H1 (cell line): ENCODE measurements around the gene RAB30. TPM values are rescaled to one million over a fixed set of nuclear protein-coding genes. Genes with fewer than 3 reads are reported as not detected.
A peak's percentile ranks its signal among the peaks of the same experiment; 100 is the strongest.

ENCODE experiments used
- CTCF ChIA-PET: fragments of 300-600 bp; sonication (Branson Sonifier 250); formaldehyde crosslinking; loops from one replicate; lab custom pipeline; 2021; ENCODE audit not compliant: partially characterized antibody; lab: Charles Lee
- POLR2A ChIA-PET: fragments of 300-600 bp; sonication (Branson Sonifier 250); formaldehyde crosslinking; loops from one replicate; lab custom pipeline; 2021; ENCODE audit warnings: inconsistent platforms; ENCODE audit not compliant: partially characterized antibody; lab: Charles Lee
- DNase-seq, 2 experiments: peaks; one replicate each; pipeline versions ENCODE4 v3.0.0 to v3.0.0-alpha.2; 2010 to 2022; ENCODE audit warnings: low spot score in 2 of 2, low read depth in 1 of 2, mixed read lengths in 1 of 2
- FAIRE-seq: peaks from 2 replicates; lab custom pipeline; 2011; peaks lifted over from hg19 to GRCh38; lab: Jason Lieb, UNC
- H2AFZ ChIP-seq: 2 replicates; pipeline ENCODE4 v1.8.1; 2012; ENCODE audit warnings: low read length, inconsistent platforms
- H2AK5ac ChIP-seq: 2 replicates; pipeline ENCODE4 v1.6.1; 2013; ENCODE audit warnings: low read depth, low read length
- H2BK120ac ChIP-seq: replicated peaks from 2 replicates; pipeline ENCODE3; 2013; ENCODE audit warnings: low read depth, low read length, inconsistent platforms
- H2BK12ac ChIP-seq: 2 replicates; pipeline ENCODE4 v1.6.1; 2013; ENCODE audit warnings: low read depth, low read length
- H2BK15ac ChIP-seq: 2 replicates; pipeline ENCODE4 v1.6.1; 2013; ENCODE audit warnings: low read length
- H2BK20ac ChIP-seq: 2 replicates; pipeline ENCODE4 v1.6.1; 2013; ENCODE audit warnings: low read length
- H2BK5ac ChIP-seq: 2 replicates; pipeline ENCODE4 v1.6.1; 2013; ENCODE audit warnings: low read depth, low read length
- H3K14ac ChIP-seq: 2 replicates; pipeline ENCODE4 v1.6.1; 2013; ENCODE audit warnings: inconsistent platforms; ENCODE audit not compliant: insufficient read length
- H3K18ac ChIP-seq: 2 replicates; pipeline ENCODE4 v1.6.1; 2013; ENCODE audit warnings: low read length; ENCODE audit errors: extremely low read depth
- H3K23ac ChIP-seq: 2 replicates; pipeline ENCODE4 v1.6.1; 2013; ENCODE audit warnings: inconsistent platforms; ENCODE audit not compliant: insufficient read length
- H3K23me2 ChIP-seq: 2 replicates; pipeline ENCODE4 v1.6.1; 2013; ENCODE audit warnings: low read depth, low read length
- H3K27ac ChIP-seq: 2 replicates; pipeline ENCODE4 v1.6.1; 2011; ENCODE audit warnings: low read depth, low read length, inconsistent platforms
- H3K27me3 ChIP-seq, 4 experiments: replicated peaks in 1 of 4; 1 replicate in 1 of 4; 2 replicates in 3 of 4; pipeline versions ENCODE4 v1.6.1 to v1.8.1; 2011 to 2013; ENCODE audit warnings: low read length in 3 of 4, mild to moderate bottlenecking in 3 of 4, inconsistent platforms in 2 of 4, mixed read lengths in 2 of 4, moderate library complexity in 1 of 4; ENCODE audit not compliant: control insufficient read depth in 3 of 4, insufficient read depth in 3 of 4; ENCODE audit errors: extremely low read depth in 1 of 4
- H3K36me3 ChIP-seq, 4 experiments: 2 replicates each; pipeline versions ENCODE4 v1.6.1 to v1.8.1; 2011 to 2013; ENCODE audit warnings: mild to moderate bottlenecking in 4 of 4, low read length in 3 of 4, moderate library complexity in 2 of 4, control low read depth in 1 of 4, inconsistent platforms in 1 of 4; ENCODE audit not compliant: insufficient read depth in 4 of 4, control insufficient read depth in 2 of 4
- H3K4ac ChIP-seq: replicated peaks from 2 replicates; pipeline ENCODE3; 2013; ENCODE audit warnings: low read length, low read depth, mixed read lengths, inconsistent platforms; ENCODE audit not compliant: insufficient read length
- H3K4me1 ChIP-seq, 4 experiments: replicated peaks in 1 of 4; 1 replicate in 1 of 4; 2 replicates in 3 of 4; pipeline versions ENCODE4 v1.6.1 to v1.8.1; 2011 to 2013; ENCODE audit warnings: low read length in 3 of 4, inconsistent platforms in 2 of 4, mixed read lengths in 1 of 4; ENCODE audit not compliant: insufficient read depth in 4 of 4, control insufficient read depth in 3 of 4
- H3K4me2 ChIP-seq, 2 experiments: 2 replicates each; pipeline versions ENCODE4 v1.6.1 to v1.8.1; 2011 to 2013; ENCODE audit warnings: low read depth in 2 of 2, low read length in 2 of 2, control low read depth in 1 of 2, inconsistent platforms in 1 of 2, mild to moderate bottlenecking in 1 of 2; ENCODE audit not compliant: insufficient read depth in 1 of 2
- H3K4me3 ChIP-seq, 4 experiments: fragments of 200-600, 300-600 bp in 1 of 4; sonication (generic), shearing (Covaris generic), sonication (Bioruptor Twin) in 1 of 4; 2 replicates each; pipeline versions ENCODE4 v1.5.1 to v1.8.1; 2011 to 2016; ENCODE audit warnings: low read length in 4 of 4, low read depth in 3 of 4, control low read depth in 2 of 4, inconsistent platforms in 2 of 4, mild to moderate bottlenecking in 2 of 4, mixed read lengths in 1 of 4, moderate library complexity in 1 of 4; ENCODE audit not compliant: insufficient read depth in 2 of 4; ENCODE audit errors: extremely low read depth in 1 of 4
- H3K56ac ChIP-seq: replicated peaks from 2 replicates; pipeline ENCODE3; 2013; ENCODE audit warnings: low read depth, mild to moderate bottlenecking, mixed read lengths, low read length, inconsistent platforms; ENCODE audit not compliant: insufficient read length
- H3K79me1 ChIP-seq: 2 replicates; pipeline ENCODE4 v1.6.1; 2013; ENCODE audit warnings: low read depth, low read length, control low read depth
- H3K79me2 ChIP-seq, 2 experiments: 2 replicates each; pipeline versions ENCODE4 v1.6.1 to v1.8.1; 2012 to 2013; ENCODE audit warnings: low read length in 2 of 2, mild to moderate bottlenecking in 2 of 2, inconsistent platforms in 1 of 2; ENCODE audit not compliant: insufficient read depth in 2 of 2, control insufficient read depth in 1 of 2
- H3K9ac ChIP-seq, 4 experiments: replicated peaks in 1 of 4; 1 replicate in 1 of 4; 2 replicates in 3 of 4; pipeline versions ENCODE4 v1.6.1 to v1.8.1; 2011 to 2013; ENCODE audit warnings: low read depth in 3 of 4, low read length in 3 of 4, control low read depth in 2 of 4, mild to moderate bottlenecking in 2 of 4, moderate library complexity in 2 of 4, inconsistent platforms in 1 of 4; ENCODE audit errors: extremely low read depth in 1 of 4
- H3K9me3 ChIP-seq, 2 experiments: 2 replicates each; pipeline versions ENCODE4 v1.6.1 to v1.8.1; 2012 to 2013; ENCODE audit warnings: mild to moderate bottlenecking in 2 of 2, moderate library complexity in 2 of 2, control low read depth in 1 of 2, inconsistent platforms in 1 of 2, low read depth in 1 of 2, low read length in 1 of 2, mixed read lengths in 1 of 2; ENCODE audit not compliant: insufficient read depth in 2 of 2
- H4K20me1 ChIP-seq, 2 experiments: replicated peaks in 1 of 2; 2 replicates each; pipeline versions ENCODE3 to v1.8.1; 2011 to 2013; ENCODE audit warnings: inconsistent platforms in 2 of 2, low read length in 2 of 2, mild to moderate bottlenecking in 1 of 2; ENCODE audit not compliant: insufficient read depth in 2 of 2, control insufficient read depth in 1 of 2
- H4K5ac ChIP-seq: 2 replicates; pipeline ENCODE4 v1.6.1; 2013; ENCODE audit warnings: low read length, low read depth, mixed read lengths, inconsistent platforms; ENCODE audit not compliant: insufficient read length
- H4K8ac ChIP-seq: 2 replicates; pipeline ENCODE4 v1.8.0; 2013; ENCODE audit warnings: mild to moderate bottlenecking, moderate library complexity, low read length, inconsistent platforms; ENCODE audit not compliant: insufficient read depth; ENCODE audit errors: extremely low read depth
- H4K91ac ChIP-seq: replicated peaks from 2 replicates; pipeline ENCODE3; 2013; ENCODE audit warnings: low read length, mixed read lengths, inconsistent platforms; ENCODE audit not compliant: insufficient read length
- BCL11A ChIP-seq, 2 experiments: IDR thresholded peaks; one replicate each; pipeline ENCODE4 v1.6.1; 2011; ENCODE audit warnings: low read depth in 2 of 2, low read length in 2 of 2, mild to moderate bottlenecking in 2 of 2
- RFX5 ChIP-seq: IDR thresholded peaks from 2 replicates; pipeline ENCODE4 v1.6.1; 2011; ENCODE audit warnings: low read depth, low read length, improper control_type of control experiment, borderline replicate concordance
- RXRA ChIP-seq: IDR thresholded peaks from 2 replicates; pipeline ENCODE4 v1.6.1; 2011; ENCODE audit warnings: low read depth, mild to moderate bottlenecking, low read length, moderate library complexity; ENCODE audit not compliant: insufficient read depth
- SAP30 ChIP-seq: fragments of 300-600 bp; sonication (generic); IDR thresholded peaks from 2 replicates; pipeline ENCODE4 v1.7.1; 2012; ENCODE audit warnings: low read length, moderate library complexity, mild to moderate bottlenecking, inconsistent platforms; ENCODE audit not compliant: insufficient read depth, insufficient replicate concordance
- SUZ12 ChIP-seq: fragments of 200-600 bp; sonication (generic); IDR thresholded peaks from 2 replicates; pipeline ENCODE4 v1.6.1; 2012; ENCODE audit warnings: mild to moderate bottlenecking, inconsistent platforms, low read length, moderate library complexity, mixed read lengths
- TAF7 ChIP-seq: optimal IDR thresholded peaks from 2 replicates; pipeline ENCODE3; 2011; ENCODE audit warnings: low read depth, mild to moderate bottlenecking, inconsistent platforms, low read length, moderate library complexity, borderline replicate concordance
- ZNF274 ChIP-seq: IDR thresholded peaks from 2 replicates; pipeline ENCODE4 v1.7.0; 2012; ENCODE audit warnings: low read length, borderline replicate concordance; ENCODE audit errors: extremely low read depth
- WGBS, 2 experiments: shearing (Covaris generic) in 1 of 2; methylation state at CpG; one replicate each; pipeline versions ENCODE4 v1.1.6 to v1.1.7; 2013 to 2015; ENCODE audit warnings: low lambda C conversion rate in 2 of 2, mixed read lengths in 2 of 2, inconsistent platforms in 1 of 2, low coverage in 1 of 2, missing lambda C conversion rate in 1 of 2; ENCODE audit not compliant: insufficient replicate concordance in 2 of 2, insufficient coverage in 1 of 2, insufficient read length in 1 of 2; ENCODE audit errors: extremely low coverage in 1 of 2, missing lambda C conversion rate in 1 of 2; 5-methylcytosine and 5-hydroxymethylcytosine counted together
- long read RNA-seq, 2 experiments: library from RNA in 1 of 2; library from capped mRNA in 1 of 2; stranded (forward); transcript quantifications; one replicate each; pipeline ENCODE4 v2.0.0, GENCODE V29; 2021; ENCODE audit warnings: inconsistent platforms in 1 of 2
- polyA minus RNA-seq, 3 experiments: library from RNA; depleted of rRNA, polyadenylated mRNA; stranded (reverse); fragments of >200 nt; gene quantifications; 1 replicate in 2 of 3; 2 replicates in 1 of 3; pipeline ENCODE4 v1.2.3, GENCODE V29; 2011
- polyA plus RNA-seq, 7 experiments: library from polyadenylated mRNA; depleted of rRNA in 3 of 7; stranded (reverse) in 5 of 7; unstranded in 2 of 7; fragments of >200 nt in 5 of 7; fragments of 200-250 nt in 2 of 7; gene quantifications; 1 replicate in 5 of 7; 2 replicates in 1 of 7; 4 replicates in 1 of 7; pipeline versions ENCODE4 v1.2.1 to v1.2.3, GENCODE V29; 2011 to 2013; ENCODE audit warnings: missing spikeins in 2 of 7, mixed read lengths in 2 of 7
- total RNA-seq: library from RNA; stranded (reverse); fragmentation: NEBNext Ultra II Directional; extraction: Animal tissue kit (Norgen Biotek cat#: 25700); gene quantifications from 2 replicates; pipeline ENCODE4 v1.2.1, GENCODE V29; 2021

Gene RAB30, protein sequence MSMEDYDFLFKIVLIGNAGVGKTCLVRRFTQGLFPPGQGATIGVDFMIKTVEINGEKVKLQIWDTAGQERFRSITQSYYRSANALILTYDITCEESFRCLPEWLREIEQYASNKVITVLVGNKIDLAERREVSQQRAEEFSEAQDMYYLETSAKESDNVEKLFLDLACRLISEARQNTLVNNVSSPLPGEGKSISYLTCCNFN
- total RNA-seq: 9.2 and 11.7 TPM in 2 replicates
- polyA plus RNA-seq (2011; rRNA removed): 1.2 and 1.6 TPM in 2 replicates
- polyA plus RNA-seq (2011; cell fraction: cytosol; rRNA removed): 2.0 TPM
- polyA plus RNA-seq (2011; cell fraction: nucleus; rRNA removed): 1.5 TPM
- 4.1 to 7.9 TPM (median 5.5 TPM) in 4 replicates for polyA plus RNA-seq (2012, experiment 1 of 2)
- polyA plus RNA-seq (2012, experiment 2 of 2): 0.75 TPM
- polyA plus RNA-seq (2013, experiment 1 of 2): 2.7 TPM
- 3.4 TPM for polyA plus RNA-seq (2013, experiment 2 of 2)
- polyA minus RNA-seq (2011; rRNA and poly(A)+ RNA removed): 8.8 and 9.6 TPM in 2 replicates
- polyA minus RNA-seq (2011; cell fraction: cytosol; rRNA and poly(A)+ RNA removed): 3.0 TPM
- 7.0 TPM for polyA minus RNA-seq (2011; cell fraction: nucleus; rRNA and poly(A)+ RNA removed)
- long read RNA-seq, experiment 1, partial matches to known transcripts: 0 of 4 reads
- long read RNA-seq, experiment 1, other reads (novel, unspliced or antisense): 3 of 4 reads
- long read RNA-seq, experiment 2, partial matches to known transcripts: 0 of 2 reads
- long read RNA-seq, experiment 2, other reads (novel, unspliced or antisense): 0 of 2 reads

DNA sequence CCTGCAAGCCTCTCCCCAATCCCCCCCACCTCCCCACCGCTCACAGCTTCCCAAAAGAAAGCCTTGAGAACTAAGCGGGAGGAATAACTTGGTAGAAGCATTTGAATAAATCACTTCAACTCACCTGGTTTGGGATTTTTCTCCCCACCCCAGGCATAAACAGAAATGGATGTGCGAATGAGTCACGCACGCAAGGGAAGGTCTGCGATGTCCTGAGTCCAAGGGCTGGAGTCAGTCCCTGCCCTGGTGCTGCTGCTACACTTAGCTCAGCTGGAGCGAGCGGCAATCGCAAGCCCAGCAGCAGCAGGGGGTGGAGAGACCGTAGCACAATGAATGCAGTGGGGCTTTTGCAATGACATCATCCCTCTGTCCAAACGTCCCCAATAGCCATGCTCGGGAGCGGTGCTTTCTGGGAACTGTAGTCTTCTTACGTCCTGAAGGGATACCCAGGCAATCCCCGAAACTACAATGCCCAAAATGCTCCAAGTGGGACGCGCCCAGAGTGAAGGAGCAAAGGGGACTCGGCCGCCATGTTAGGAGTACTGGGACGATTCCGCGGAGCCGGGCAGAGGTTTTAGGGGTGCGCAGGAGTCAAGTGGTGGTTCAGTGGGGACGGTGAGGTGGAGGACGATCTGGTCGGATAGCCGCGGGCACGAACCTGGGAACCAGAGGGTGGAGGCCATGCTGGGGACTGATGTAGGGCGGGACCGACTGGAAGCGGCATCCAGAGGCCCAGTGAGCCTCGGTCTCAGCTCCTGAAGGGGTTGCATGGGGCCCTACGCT is at the start of gene RAB30:
RAB30 (minus strand) TSS at position 331 of the 783 bp plus-strand sequence. CDS start 74,581 bp downstream, outside the sequence.
- Histone ChIP-seq H2AFZ (peak within 1 kb of the TSS; percentile 86), H3K4me2 (peak within 1 kb of the TSS; percentile 81 to 99), H4K91ac (peak within 1 kb of the TSS; percentile 93), H3K23ac (no peak within 1 kb of the TSS), H3K36me3 (peaks cover 0 to 20% (median 3%) of the 10 kb centered on the region in 4 experiments; a peak in 4 of 8 replicates), H3K56ac (peak within 1 kb of the TSS; percentile 86), H3K79me2 (peaks cover 3 to 46% of the 10 kb centered on the region in 2 experiments; a peak in 3 of 4 replicates), H3K4me1 (peaks cover 0 to 17% (median 3%) of the 10 kb centered on the region in 4 experiments; a peak in 4 of 7 replicates), H4K20me1 (peaks cover 0 to 3% of the 10 kb centered on the region in 2 experiments), H3K9me3 (no peaks in the 10 kb centered on the region), H4K5ac (peak within 1 kb of the TSS; percentile 96), H2BK12ac (peak within 1 kb of the TSS; percentile 99), H3K27ac (peak within 1 kb of the TSS; percentile 98), H3K18ac (peak within 1 kb of the TSS; percentile 99), H2BK5ac (peak within 1 kb of the TSS; percentile 99), H2BK15ac (no peak within 1 kb of the TSS), H4K8ac (peak within 1 kb of the TSS; percentile 100; the same call in 1 of the 2 replicates), H2AK5ac (no peak within 1 kb of the TSS; the same call in 1 of the 2 replicates), H3K23me2 (peaks cover 13% of the 10 kb centered on the region), H2BK20ac (no peak within 1 kb of the TSS), H3K79me1 (peaks cover 3% of the 10 kb centered on the region; the same call in 1 of the 2 replicates), H3K4me3 (peak within 1 kb of the TSS; percentile 89 to 99 (median 92)), H3K27me3 (no peaks in the 10 kb centered on the region), H3K14ac (no peak within 1 kb of the TSS), H3K9ac (peak within 1 kb of the TSS; percentile 98 to 100 (median 100)), H3K4ac (peak within 1 kb of the TSS; percentile 98), H2BK120ac (no peak within 1 kb of the TSS)
- WGBS, 2 experiments: 3% methylated on average over 35 of the region's 35 CpGs; no CpG with 5 or more reads in 1 of the 2 experiments
- ChIA-PET POLR2A (interaction anchor here (0.6 to 7.9 kb wide), 12 partner anchors 8 to 170 kb away, joined by 3 to 60 read pairs (median 5); partner anchors contain the start of genes DDIAS and PCF11), CTCF (no interaction called here)
- peak; percentile 92 for FAIRE-seq
- DNase-seq: peak; percentile 88 to 96
- TF ChIP-seq RFX5: no peak
- no peak for TF ChIP-seq RXRA
- TF ChIP-seq ZNF274: no peak
- no peak for TF ChIP-seq SUZ12
- no peak for TF ChIP-seq SAP30
- no peak for TF ChIP-seq BCL11A (IDR thresholded peaks at IDR 0.05; ENCODE audit: low read depth in 2 of 2, low read length in 2 of 2)
- TF ChIP-seq TAF7: peak; percentile 86
